ENCODE results near the gene IP6K3. TPM values are rescaled to one million over a fixed set of nuclear protein-coding genes. Genes with fewer than 3 reads are reported as not detected.

The IP6K3 gene
- polyA plus RNA-seq, 1 of the 3 experiments (the other 2 are of a cell fraction) = 0.21 TPM

GRCh38 chr6:33728438-33728837 is 18.3 kb downstream of the IP6K3 start:
- no peaks in the 10 kb centered on the region for H3K79me2 ChIP-seq (ENCODE audit: insufficient read depth)

GRCh38 chr6:33727932-33728331 is 18.8 kb downstream of the IP6K3 start:
- H3K27ac ChIP-seq (ENCODE audit: low read depth in 2 of 2, low read length in 1 of 2) = no peak overlapping the region
- no peaks in the 10 kb centered on the region; a peak in 1 of 4 replicates for H3K4me1 ChIP-seq (ENCODE audit: control insufficient read depth in 1 of 2, insufficient read depth in 2 of 2, low read depth in 1 of 2, low read length in 1 of 2)

More at GRCh38 chr6:33728438-33728837, 18.3 kb downstream of the IP6K3 start:
- Histone ChIP-seq H3K4me2 (no peak overlapping the region), H2AFZ (ENCODE audit: low read depth) (no peak overlapping the region), H3K9ac (no peak overlapping the region), H3F3A (replicated peaks; ENCODE audit: insufficient read depth) (no peaks in the 10 kb centered on the region), H3K27ac (ENCODE audit: low read depth in 2 of 2, low read length in 1 of 2) (no peak overlapping the region), H3K27me3 (ENCODE audit: insufficient read depth) (peaks cover 41% of the 10 kb centered on the region), H3K9me2 (no peaks in the 10 kb centered on the region), H3K4me3 (ENCODE audit: low read depth in 2 of 2, low read length in 1 of 2) (no peak overlapping the region), H3K36me3 (replicated peaks in 1 of 2; ENCODE audit: control insufficient read depth in 1 of 2, insufficient read depth in 2 of 2, low read length in 1 of 2) (no peaks in the 10 kb centered on the region), H4K20me1 (ENCODE audit: insufficient read depth) (no peaks in the 10 kb centered on the region), H3K4me1 (ENCODE audit: control insufficient read depth in 1 of 2, insufficient read depth in 2 of 2, low read depth in 1 of 2, low read length in 1 of 2) (no peaks in the 10 kb centered on the region; a peak in 1 of 4 replicates), H3K9me3 (no peaks in the 10 kb centered on the region)
- ChIA-PET POLR2A (no interaction called here), CTCF (interaction anchor here (0.9 to 8.2 kb wide), 3 partner anchors 16 to 41 kb away, joined by 3 to 59 read pairs (median 3); partner anchors contain the start of gene UQCC2)
- TF ChIP-seq MAX (IDR thresholded peaks at IDR 0.05; ENCODE audit: low read depth) (no peak), FOSL2 (IDR thresholded peaks at IDR 0.05; ENCODE audit: borderline replicate concordance, low read depth) (no peak), ELF1 (IDR thresholded peaks at IDR 0.05) (no peak), USF2 (IDR thresholded peaks at IDR 0.05; ENCODE audit: borderline replicate concordance, low read depth, low read length) (no peak), RAD21 (IDR thresholded peaks at IDR 0.05; ENCODE audit: low read length) (no peak), TEAD4 (IDR thresholded peaks at IDR 0.05; ENCODE audit: borderline replicate concordance, insufficient read depth) (no peak), GATA2 (CRISPR knock-in tag; IDR thresholded peaks at IDR 0.05) (no peak), CTCF (IDR thresholded peaks at IDR 0.05) (no peak), TAF1 (IDR thresholded peaks at IDR 0.05; ENCODE audit: borderline replicate concordance, low read depth, low read length) (no peak), MEF2A (IDR thresholded peaks at IDR 0.05; ENCODE audit: borderline replicate concordance, low read depth) (no peak), CHD2 (IDR thresholded peaks at IDR 0.05; ENCODE audit: low read length, partially characterized antibody) (no peak), MXI1 (IDR thresholded peaks at IDR 0.05; ENCODE audit: low read depth, low read length) (no peak)
- 81% methylated on average over 11 of the region's 11 CpGs for WGBS (ENCODE audit: low lambda C conversion rate)
- DNase-seq = no peak

More at GRCh38 chr6:33727932-33728331, 18.8 kb downstream of the IP6K3 start:
- H3K79me2 ChIP-seq (ENCODE audit: insufficient read depth) = no peaks in the 10 kb centered on the region
- H3K4me2 ChIP-seq = no peak overlapping the region
- H3K27me3 ChIP-seq (ENCODE audit: insufficient read depth) = peaks cover 45% of the 10 kb centered on the region
- no peak for DNase-seq
- no peak overlapping the region for H3K9ac ChIP-seq
- ChIA-PET CTCF (interaction anchor here (0.9 to 8.2 kb wide), 3 partner anchors 14 to 16 kb away, joined by 3 to 59 read pairs (median 3); partner anchors contain the start of gene UQCC2), POLR2A (no interaction called here)
- H3K4me3 ChIP-seq (ENCODE audit: low read depth in 2 of 2, low read length in 1 of 2) = no peak overlapping the region
- H2AFZ ChIP-seq (ENCODE audit: low read depth) = no peak overlapping the region
- 79% methylated on average over 5 of the region's 11 CpGs for WGBS (ENCODE audit: low lambda C conversion rate)
- no peaks in the 10 kb centered on the region for H3K36me3 ChIP-seq (replicated peaks in 1 of 2; ENCODE audit: control insufficient read depth in 1 of 2, insufficient read depth in 2 of 2, low read length in 1 of 2)
- TF ChIP-seq TAF1 (IDR thresholded peaks at IDR 0.05; ENCODE audit: borderline replicate concordance, low read depth, low read length) (no peak), RXRA (IDR thresholded peaks at IDR 0.05; ENCODE audit: borderline replicate concordance, low read depth) (no peak), JUND (IDR thresholded peaks at IDR 0.05) (no peak), NRF1 (IDR thresholded peaks at IDR 0.05; ENCODE audit: low read depth, low read length) (no peak), MEF2A (IDR thresholded peaks at IDR 0.05; ENCODE audit: borderline replicate concordance, low read depth) (no peak), NFIC (IDR thresholded peaks at IDR 0.05; ENCODE audit: borderline replicate concordance) (no peak), SIN3A (IDR thresholded peaks at IDR 0.05; ENCODE audit: borderline replicate concordance, low read depth, low read length) (no peak), EZH2phosphoT487 (IDR thresholded peaks at IDR 0.05; ENCODE audit: borderline replicate concordance, low read depth) (no peak)
- no peaks in the 10 kb centered on the region for H3K9me2 ChIP-seq
- no peaks in the 10 kb centered on the region for H3K9me3 ChIP-seq
- H4K20me1 ChIP-seq (ENCODE audit: insufficient read depth) = no peaks in the 10 kb centered on the region
- H3F3A ChIP-seq (replicated peaks; ENCODE audit: insufficient read depth) = no peaks in the 10 kb centered on the region

Measured in SK-N-SH (cell line).